ENCODE data around the gene ITGAL. TPM values are rescaled to one million over a fixed set of nuclear protein-coding genes. Genes with fewer than 3 reads are reported as not detected.
"Not testable (repeated sequence)": the region's sequence is repeated elsewhere in the genome, so short reads cannot be mapped to it uniquely, and the experiment has no call there.

ITGAL gene
- total RNA-seq, 2 donors from 2014 or later: 648 to 717 TPM

- Mint-ChIP-seq H3K4me3 (peak overlapping the region; percentile 57), H3K9me3 (no peaks in the 10 kb centered on the region), H3K27ac (peak overlapping the region; percentile 94 to 95), H3K36me3 (peaks cover 13% of the 10 kb centered on the region), H3K27me3 (no peaks in the 10 kb centered on the region), H3K4me1 (ENCODE audit: low read depth in 2 of 2) (peaks cover 43 to 46% of the 10 kb centered on the region in 2 donors)
- DNase-seq (ENCODE audit: low spot score): peak; percentile 16
- ATAC-seq: peak in 1 of 2 donors; percentile 41
Observed at GRCh38 chr16:30470170-30470512, 2.4 kb upstream of the ITGAL start.

GRCh38 chr16:30470632-30470995, 1.9 kb upstream of the ITGAL start:
- Mint-ChIP-seq H3K9me3 (no peaks in the 10 kb centered on the region), H3K27me3 (no peaks in the 10 kb centered on the region), H3K4me1 (ENCODE audit: low read depth in 2 of 2) (peaks cover 47 to 50% of the 10 kb centered on the region in 2 donors), H3K27ac (peak overlapping the region; percentile 94 to 95), H3K36me3 (peaks cover 16% of the 10 kb centered on the region), H3K4me3 (peak overlapping the region; percentile 57)
- ATAC-seq (peak in 1 of 2 donors; percentile 20), DNase-seq (ENCODE audit: low spot score) (peak; percentile 29)

GRCh38 chr16:30473231-30474073, 910 bp downstream of the ITGAL start:
- Mint-ChIP-seq H3K4me1 (ENCODE audit: low read depth in 2 of 2) (peaks cover 54 to 60% of the 10 kb centered on the region in 2 donors), H3K27ac (peak overlapping the region; percentile 94 to 95), H3K4me3 (peak overlapping the region; percentile 93), H3K9me3 (no peaks in the 10 kb centered on the region), H3K36me3 (peaks cover 30% of the 10 kb centered on the region), H3K27me3 (no peaks in the 10 kb centered on the region)
- DNase-seq (ENCODE audit: low spot score): peak; percentile 84
- ATAC-seq: peak; percentile 53 to 66

GRCh38 chr16:30474074-30474452, 1.5 kb downstream of the ITGAL start:
- DNase-seq (ENCODE audit: low spot score) (no peak), ATAC-seq (no peak)
- peak overlapping the region; percentile 94 to 95 for H3K27ac Mint-ChIP-seq
- no peaks in the 10 kb centered on the region for H3K9me3 Mint-ChIP-seq
- peak overlapping the region; percentile 93 for H3K4me3 Mint-ChIP-seq
- peaks cover 35% of the 10 kb centered on the region for H3K36me3 Mint-ChIP-seq
- peaks cover 59 to 64% of the 10 kb centered on the region in 2 donors for H3K4me1 Mint-ChIP-seq (ENCODE audit: low read depth in 2 of 2)
- H3K27me3 Mint-ChIP-seq: no peaks in the 10 kb centered on the region

- peak overlapping the region; percentile 93 for H3K4me3 Mint-ChIP-seq
- H3K27ac Mint-ChIP-seq: peak overlapping the region; percentile 94 to 95
- ATAC-seq (no peak), DNase-seq (ENCODE audit: low spot score) (no peak)
- peaks cover 35% of the 10 kb centered on the region for H3K36me3 Mint-ChIP-seq
- H3K9me3 Mint-ChIP-seq: no peaks in the 10 kb centered on the region
- H3K4me1 Mint-ChIP-seq (ENCODE audit: low read depth in 2 of 2): peaks cover 53 to 58% of the 10 kb centered on the region in 2 donors
- no peaks in the 10 kb centered on the region for H3K27me3 Mint-ChIP-seq
Observed at GRCh38 chr16:30474684-30475083, 2.1 kb downstream of the ITGAL start.

GRCh38 chr16:30476991-30477390, 4.4 kb downstream of the ITGAL start:
- DNase-seq (ENCODE audit: low spot score): no peak
- Mint-ChIP-seq H3K4me3 (peak overlapping the region; percentile 93), H3K36me3 (peaks cover 49% of the 10 kb centered on the region), H3K4me1 (ENCODE audit: low read depth in 2 of 2) (peaks cover 54 to 63% of the 10 kb centered on the region in 2 donors), H3K9me3 (no peaks in the 10 kb centered on the region), H3K27ac (peak overlapping the region; percentile 94 to 95), H3K27me3 (no peaks in the 10 kb centered on the region)
- no peak for ATAC-seq

- peaks cover 55% of the 10 kb centered on the region for H3K36me3 Mint-ChIP-seq
- H3K4me3 Mint-ChIP-seq: peak overlapping the region; percentile 93
- H3K9me3 Mint-ChIP-seq; ATAC-seq; DNase-seq (ENCODE audit: low spot score); H3K27me3 Mint-ChIP-seq: not testable (repeated sequence)
- peaks cover 55 to 61% of the 10 kb centered on the region in 2 donors for H3K4me1 Mint-ChIP-seq (ENCODE audit: low read depth in 2 of 2)
- peak overlapping the region; percentile 94 to 95 for H3K27ac Mint-ChIP-seq
Observed at GRCh38 chr16:30477773-30478172, 5.2 kb downstream of the ITGAL start.

GRCh38 chr16:30478766-30479478, 6.4 kb downstream of the ITGAL start:
- Mint-ChIP-seq H3K36me3 (peaks cover 49% of the 10 kb centered on the region), H3K27ac (peak overlapping the region; percentile 94 to 95), H3K4me1 (ENCODE audit: low read depth in 2 of 2) (peaks cover 60 to 62% of the 10 kb centered on the region in 2 donors), H3K9me3 (no peaks in the 10 kb centered on the region), H3K27me3 (no peaks in the 10 kb centered on the region), H3K4me3 (no peak overlapping the region)
- ATAC-seq: no peak
- DNase-seq (ENCODE audit: low spot score): no peak

- ATAC-seq: no peak
- H3K36me3 Mint-ChIP-seq: peaks cover 47% of the 10 kb centered on the region
- no peak for DNase-seq (ENCODE audit: low spot score)
- no peaks in the 10 kb centered on the region for H3K27me3 Mint-ChIP-seq
- H3K27ac Mint-ChIP-seq: peak overlapping the region; percentile 79 to 90
- H3K9me3 Mint-ChIP-seq: no peaks in the 10 kb centered on the region
- H3K4me3 Mint-ChIP-seq: peak overlapping the region; percentile 30
- peaks cover 56 to 58% of the 10 kb centered on the region in 2 donors for H3K4me1 Mint-ChIP-seq (ENCODE audit: low read depth in 2 of 2)
Observed at GRCh38 chr16:30481381-30481780, 8.8 kb downstream of the ITGAL start.

GRCh38 chr16:30482366-30482765, 9.8 kb downstream of the ITGAL start:
- Mint-ChIP-seq H3K4me3 (peak overlapping the region; percentile 58), H3K36me3 (peaks cover 43% of the 10 kb centered on the region), H3K27ac (peak overlapping the region; percentile 79 to 90), H3K27me3 (no peaks in the 10 kb centered on the region), H3K9me3 (no peaks in the 10 kb centered on the region), H3K4me1 (ENCODE audit: low read depth in 2 of 2) (peaks cover 52 to 53% of the 10 kb centered on the region in 2 donors)
- no peak for DNase-seq (ENCODE audit: low spot score)
- ATAC-seq: peak in 1 of 2 donors; percentile 59

- Mint-ChIP-seq H3K27ac (peak overlapping the region; percentile 79 to 90), H3K4me3 (no peak overlapping the region), H3K9me3 (no peaks in the 10 kb centered on the region), H3K27me3 (no peaks in the 10 kb centered on the region), H3K4me1 (ENCODE audit: low read depth in 2 of 2) (peaks cover 44 to 51% of the 10 kb centered on the region in 2 donors), H3K36me3 (peaks cover 37% of the 10 kb centered on the region)
- DNase-seq (ENCODE audit: low spot score) (no peak), ATAC-seq (no peak)
Observed at GRCh38 chr16:30484887-30485286, 12.3 kb downstream of the ITGAL start.

GRCh38 chr16:30485818-30486436, 13.4 kb downstream of the ITGAL start:
- peaks cover 37% of the 10 kb centered on the region for H3K36me3 Mint-ChIP-seq
- peaks cover 41 to 48% of the 10 kb centered on the region in 2 donors for H3K4me1 Mint-ChIP-seq (ENCODE audit: low read depth in 2 of 2)
- H3K27me3 Mint-ChIP-seq: no peaks in the 10 kb centered on the region
- ATAC-seq (no peak), DNase-seq (ENCODE audit: low spot score) (no peak)
- peak overlapping the region; percentile 79 to 90 for H3K27ac Mint-ChIP-seq
- H3K9me3 Mint-ChIP-seq: no peaks in the 10 kb centered on the region
- H3K4me3 Mint-ChIP-seq: no peak overlapping the region

- peaks cover 23% of the 10 kb centered on the region for H3K36me3 Mint-ChIP-seq
- H3K27me3 Mint-ChIP-seq: no peaks in the 10 kb centered on the region
- ATAC-seq (peak in 1 of 2 donors; percentile 3), DNase-seq (ENCODE audit: low spot score) (no peak)
- no peaks in the 10 kb centered on the region for H3K9me3 Mint-ChIP-seq
- H3K27ac Mint-ChIP-seq: peak overlapping the region; percentile 55 to 80
- H3K4me1 Mint-ChIP-seq (ENCODE audit: low read depth in 2 of 2): peaks cover 35 to 38% of the 10 kb centered on the region in 2 donors
- H3K4me3 Mint-ChIP-seq: no peak overlapping the region
Observed at GRCh38 chr16:30488764-30489605, 16.4 kb downstream of the ITGAL start.
